Stomach (tissue), 4 donors: ENCODE data around the gene SLC29A3.

Experiments used
- EP300 ChIP-seq: sonication (generic); formaldehyde crosslinking; IDR thresholded peaks from one replicate; pipeline ENCODE4 v1.6.1; 2017; ENCODE audit warnings: antibody characterized with exemption
- POLR2A ChIP-seq, 4 donors: fragments of 450-650 bp; IDR thresholded peaks; one replicate each; pipeline ENCODE4 v1.6.1; 2016; ENCODE audit warnings: antibody characterized with exemption in 4 of 4, control low read depth in 2 of 4, mild to moderate bottlenecking in 1 of 4, moderate library complexity in 1 of 4
- POLR2AphosphoS5 ChIP-seq, 3 donors: sonication (generic); formaldehyde crosslinking; IDR thresholded peaks; one replicate each; pipeline ENCODE4 v1.6.1; 2016; ENCODE audit warnings: antibody characterized with exemption in 3 of 3
- TF ChIP-seq, protein P1 (sequence below), 7 experiments: fragments of 450-650 bp in 4 of 7; fragments of 200-600 bp in 3 of 7; sonication (generic) in 3 of 7; IDR thresholded peaks; one replicate each; pipeline ENCODE4 v1.5.1; 2016 to 2019; ENCODE audit warnings: antibody characterized with exemption in 7 of 7, control low read depth in 2 of 7, mild to moderate bottlenecking in 1 of 7

DNA sequence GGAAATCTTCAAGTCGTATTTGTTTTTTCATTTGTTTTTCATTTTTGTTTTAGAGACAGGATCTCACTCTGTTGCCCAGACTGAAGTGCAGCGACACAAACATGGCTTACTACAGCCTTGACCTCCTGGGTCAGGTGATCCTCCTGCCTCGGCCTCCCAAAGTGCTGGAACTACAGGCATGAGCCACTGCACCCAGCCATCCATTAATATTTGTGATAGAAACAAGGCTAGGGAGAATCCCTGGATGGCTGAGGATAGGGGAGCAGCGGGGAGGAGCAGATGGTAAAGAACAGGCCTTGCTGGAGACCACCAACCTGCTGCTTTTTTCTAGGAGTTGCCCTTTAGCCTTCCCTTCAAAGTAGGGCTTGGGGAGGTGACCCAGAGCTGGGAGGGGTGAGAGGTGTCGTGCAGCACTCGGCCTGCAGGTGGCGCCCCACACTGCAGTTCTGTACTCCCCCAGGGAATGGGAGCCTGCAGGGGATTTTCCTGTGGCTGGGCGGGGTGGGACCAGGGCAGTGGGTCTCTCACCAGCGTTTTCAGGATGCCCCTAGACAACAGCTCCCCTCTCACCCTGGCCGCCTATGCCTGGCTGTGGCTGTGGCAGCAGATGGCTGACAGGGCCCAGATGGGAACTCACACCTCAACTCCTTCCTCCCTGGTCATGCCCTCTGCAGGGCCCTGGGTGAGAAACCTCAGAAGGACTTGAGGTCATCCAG, 65.1 kb downstream of the SLC29A3 start:
- TF ChIP-seq EP300 = no peak
- TF ChIP-seq POLR2A (IDR thresholded peaks at IDR 0.05) = no peak
- TF ChIP-seq, protein P1, sequence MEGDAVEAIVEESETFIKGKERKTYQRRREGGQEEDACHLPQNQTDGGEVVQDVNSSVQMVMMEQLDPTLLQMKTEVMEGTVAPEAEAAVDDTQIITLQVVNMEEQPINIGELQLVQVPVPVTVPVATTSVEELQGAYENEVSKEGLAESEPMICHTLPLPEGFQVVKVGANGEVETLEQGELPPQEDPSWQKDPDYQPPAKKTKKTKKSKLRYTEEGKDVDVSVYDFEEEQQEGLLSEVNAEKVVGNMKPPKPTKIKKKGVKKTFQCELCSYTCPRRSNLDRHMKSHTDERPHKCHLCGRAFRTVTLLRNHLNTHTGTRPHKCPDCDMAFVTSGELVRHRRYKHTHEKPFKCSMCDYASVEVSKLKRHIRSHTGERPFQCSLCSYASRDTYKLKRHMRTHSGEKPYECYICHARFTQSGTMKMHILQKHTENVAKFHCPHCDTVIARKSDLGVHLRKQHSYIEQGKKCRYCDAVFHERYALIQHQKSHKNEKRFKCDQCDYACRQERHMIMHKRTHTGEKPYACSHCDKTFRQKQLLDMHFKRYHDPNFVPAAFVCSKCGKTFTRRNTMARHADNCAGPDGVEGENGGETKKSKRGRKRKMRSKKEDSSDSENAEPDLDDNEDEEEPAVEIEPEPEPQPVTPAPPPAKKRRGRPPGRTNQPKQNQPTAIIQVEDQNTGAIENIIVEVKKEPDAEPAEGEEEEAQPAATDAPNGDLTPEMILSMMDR (IDR thresholded peaks at IDR 0.05) = peak in 5 of 7 experiments; percentile 79 to 95 (median 89)
- TF ChIP-seq POLR2AphosphoS5 (IDR thresholded peaks at IDR 0.05) = no peak
